LoVo (cell line): ENCODE results near the gene ZDHHC23.

ENCODE experiments used
- DNase-seq: peaks from one replicate; pipeline ENCODE4 v3.0.0-alpha.2; 2016; ENCODE audit warnings: low spot score

The ZDHHC23 gene, protein sequence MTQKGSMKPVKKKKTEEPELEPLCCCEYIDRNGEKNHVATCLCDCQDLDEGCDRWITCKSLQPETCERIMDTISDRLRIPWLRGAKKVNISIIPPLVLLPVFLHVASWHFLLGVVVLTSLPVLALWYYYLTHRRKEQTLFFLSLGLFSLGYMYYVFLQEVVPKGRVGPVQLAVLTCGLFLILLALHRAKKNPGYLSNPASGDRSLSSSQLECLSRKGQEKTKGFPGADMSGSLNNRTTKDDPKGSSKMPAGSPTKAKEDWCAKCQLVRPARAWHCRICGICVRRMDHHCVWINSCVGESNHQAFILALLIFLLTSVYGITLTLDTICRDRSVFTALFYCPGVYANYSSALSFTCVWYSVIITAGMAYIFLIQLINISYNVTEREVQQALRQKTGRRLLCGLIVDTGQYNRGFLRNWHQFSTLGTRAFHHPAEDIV

DNA sequence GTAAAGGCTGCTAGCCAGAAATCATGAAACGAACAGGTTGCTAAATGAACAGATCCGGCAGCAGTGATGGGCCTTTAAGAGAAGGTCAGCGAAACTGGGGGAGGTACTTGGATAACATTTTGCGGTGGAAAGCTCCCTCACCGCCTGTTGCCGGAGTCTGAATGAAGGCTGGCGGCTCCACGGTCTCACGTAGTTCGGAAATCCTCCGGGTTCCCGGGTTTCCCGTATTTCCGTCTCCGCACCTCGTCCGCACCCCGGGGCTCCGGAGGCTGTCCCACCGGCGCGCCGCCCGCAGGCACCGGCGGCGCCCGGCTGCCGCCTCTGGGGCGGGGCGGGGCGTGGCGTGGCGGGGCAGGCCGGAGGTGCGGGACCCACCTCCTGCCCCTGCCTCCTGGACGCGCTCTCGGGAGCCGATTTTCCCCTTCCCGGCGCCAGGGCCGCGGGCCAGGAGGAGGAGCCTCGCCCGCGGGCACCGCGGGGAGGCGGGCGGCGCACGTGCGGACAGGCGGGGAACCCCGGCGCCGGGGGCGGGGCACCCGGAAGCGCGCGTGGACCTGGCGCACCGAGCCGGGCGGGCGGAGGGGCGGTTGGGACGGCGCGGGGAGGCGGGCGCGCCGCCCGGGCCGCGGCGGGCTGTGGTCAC lies at the start of gene ZDHHC23:
TSS of gene ZDHHC23 (plus strand) at position 642 of the 643 bp plus-strand sequence. CDS start 790 bp downstream, outside the sequence.
- peak; percentile 87 for DNase-seq

DNA sequence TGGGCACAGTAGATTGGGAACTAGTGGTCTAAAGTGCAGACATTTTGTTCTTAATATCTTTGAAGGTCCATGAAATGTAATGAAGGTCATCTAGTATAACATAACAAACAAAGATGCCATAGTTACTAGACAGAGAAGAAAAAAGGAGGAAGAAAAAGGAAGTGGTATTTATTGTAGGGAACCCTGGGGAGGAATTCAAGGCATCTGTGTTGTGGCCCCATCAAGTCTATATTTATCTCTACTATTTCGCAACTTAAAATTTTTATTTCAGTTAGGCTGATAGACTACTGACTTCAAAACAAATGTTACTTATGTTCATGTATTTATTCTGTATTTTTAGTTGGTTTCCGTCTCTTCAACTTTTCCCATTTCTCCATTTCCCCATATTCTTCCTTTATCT lies 48.9 kb upstream of the ZDHHC23 start:
- no peak for DNase-seq

DNA sequence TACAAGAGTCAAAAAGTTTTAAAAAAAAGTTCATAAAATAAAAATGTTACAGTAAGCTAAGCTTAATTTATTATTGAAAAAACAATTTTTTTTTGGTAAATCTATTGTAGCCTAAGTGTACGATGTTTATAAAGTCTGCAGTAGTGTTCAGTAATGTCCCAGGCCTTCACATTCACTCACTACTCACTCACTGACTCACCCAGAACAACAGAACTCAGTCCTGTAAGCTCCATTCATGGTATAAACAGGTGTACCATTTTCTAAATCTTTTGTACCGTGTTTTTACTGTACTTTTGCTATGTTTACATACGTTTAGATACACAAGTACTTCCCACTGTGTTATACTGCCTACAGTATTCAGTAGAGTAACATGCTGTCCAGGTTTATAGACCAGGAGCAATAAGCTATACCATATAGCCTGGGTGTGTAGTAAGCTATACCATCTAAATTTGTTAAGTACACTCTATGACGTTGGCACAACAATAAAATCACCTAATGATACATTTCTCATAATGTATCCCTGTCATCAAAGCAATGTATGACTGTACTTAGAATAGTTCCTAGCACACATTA lies 41.2 kb upstream of the ZDHHC23 start:
- no peak for DNase-seq

DNA sequence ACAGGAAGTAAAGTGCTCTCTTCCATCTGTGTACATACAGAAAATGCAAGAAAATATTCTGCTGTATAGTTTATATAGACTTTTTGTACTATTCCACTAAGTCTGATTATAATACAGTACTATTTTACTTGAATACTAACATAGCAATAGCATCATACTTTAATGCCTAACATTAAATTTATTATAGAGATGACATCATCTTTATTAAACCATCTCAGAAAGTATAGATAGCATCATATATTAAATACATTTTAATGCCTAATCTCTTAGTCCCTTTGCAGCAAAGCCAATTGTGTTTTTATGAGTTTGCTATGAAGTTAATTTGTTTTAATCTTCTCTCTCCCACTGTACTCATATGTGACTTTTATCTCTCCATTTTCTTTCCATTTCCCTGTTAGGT lies 39.7 kb upstream of the ZDHHC23 start:
- no peak for DNase-seq

DNA sequence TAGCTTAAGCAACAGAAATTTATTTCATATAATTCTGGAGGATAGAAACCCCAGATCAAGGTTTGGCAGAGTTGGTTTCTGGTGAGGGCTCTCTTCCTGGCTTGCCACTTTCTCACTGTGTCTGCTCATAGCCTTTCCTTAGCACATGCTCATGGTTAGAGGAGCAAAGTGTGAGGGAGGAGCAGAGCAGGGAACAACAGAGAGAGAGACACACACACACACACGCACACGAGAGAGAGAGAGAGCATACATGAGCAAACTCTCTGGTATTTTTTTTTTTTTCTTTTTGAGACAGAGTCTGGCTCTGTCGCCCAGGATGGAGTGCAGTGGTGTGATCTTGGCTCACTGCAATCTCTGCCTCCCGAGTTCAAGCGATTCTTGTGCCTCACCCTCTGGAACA lies 36.8 kb upstream of the ZDHHC23 start:
- no peak for DNase-seq

DNA sequence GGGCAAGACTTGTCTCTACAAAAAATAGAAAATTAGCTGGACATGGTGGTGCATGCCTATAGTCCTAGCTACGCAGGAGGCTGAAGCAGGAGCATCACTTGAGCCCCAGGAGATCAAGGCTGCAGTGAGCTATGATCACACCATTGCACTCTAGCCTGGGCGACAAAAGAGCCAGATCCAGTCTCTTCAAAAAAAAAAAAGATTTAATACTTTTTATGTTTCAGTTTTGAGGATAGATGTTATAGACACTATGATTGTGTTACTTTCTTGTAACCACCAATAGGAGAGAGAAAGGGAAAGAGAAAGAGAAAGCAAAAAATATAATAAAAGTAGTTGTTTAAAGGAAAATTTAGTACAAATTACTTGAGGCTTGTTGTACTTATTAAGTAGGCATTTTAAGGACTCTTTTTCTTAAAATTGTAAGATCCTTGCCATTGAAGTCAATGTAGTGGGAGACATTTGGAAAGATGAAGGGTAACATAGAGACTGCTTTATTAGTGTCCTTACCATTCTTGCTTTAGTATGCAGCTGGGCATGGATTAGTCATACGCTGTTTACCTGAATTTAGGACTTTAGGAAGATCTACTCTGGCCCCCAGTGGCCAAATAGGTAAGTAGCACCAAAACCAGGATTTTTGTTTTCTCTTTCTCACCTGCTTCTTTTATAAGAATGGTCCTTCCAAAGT lies 35.1 kb upstream of the ZDHHC23 start:
- DNase-seq = peak; percentile 84

DNA sequence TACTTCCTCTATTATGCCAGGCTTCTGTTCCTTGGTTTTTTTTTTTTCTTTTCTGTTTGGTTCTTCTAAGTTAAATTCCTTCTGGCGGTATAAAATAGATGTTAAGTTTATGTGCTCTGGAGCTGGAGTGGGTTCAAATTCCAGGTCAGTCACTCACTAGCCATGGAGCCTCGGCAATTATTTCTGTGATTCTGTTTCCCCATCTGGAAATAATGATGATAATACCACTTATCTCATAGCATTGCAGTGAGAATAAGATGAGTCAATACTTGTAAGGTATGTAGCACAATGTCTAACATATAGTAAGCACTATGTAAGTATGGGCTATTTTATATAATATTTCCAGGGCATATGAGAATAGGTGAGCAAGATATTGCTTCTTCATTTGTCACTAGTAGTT lies 33.2 kb upstream of the ZDHHC23 start:
- DNase-seq = no peak

DNA sequence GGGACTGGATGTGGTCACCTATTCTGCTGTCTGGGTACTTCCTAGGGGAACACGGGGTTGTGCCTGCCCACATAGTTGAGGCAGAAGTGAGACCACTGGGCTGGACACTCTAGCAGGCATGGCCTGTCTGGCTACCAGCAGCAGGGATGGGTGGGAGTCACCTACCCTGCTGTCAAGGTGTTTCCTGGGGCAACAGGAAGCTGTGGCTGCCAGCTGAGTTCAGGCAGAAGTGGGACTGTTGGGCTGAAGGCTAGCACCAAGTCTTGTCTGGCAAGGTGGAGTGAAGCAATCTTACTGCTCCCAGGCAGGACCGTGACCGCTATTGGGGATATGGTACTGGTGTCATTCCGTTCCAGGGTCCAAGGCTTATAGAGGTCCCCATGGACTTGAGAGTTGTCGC lies 20.3 kb upstream of the ZDHHC23 start:
- DNase-seq = no peak

DNA sequence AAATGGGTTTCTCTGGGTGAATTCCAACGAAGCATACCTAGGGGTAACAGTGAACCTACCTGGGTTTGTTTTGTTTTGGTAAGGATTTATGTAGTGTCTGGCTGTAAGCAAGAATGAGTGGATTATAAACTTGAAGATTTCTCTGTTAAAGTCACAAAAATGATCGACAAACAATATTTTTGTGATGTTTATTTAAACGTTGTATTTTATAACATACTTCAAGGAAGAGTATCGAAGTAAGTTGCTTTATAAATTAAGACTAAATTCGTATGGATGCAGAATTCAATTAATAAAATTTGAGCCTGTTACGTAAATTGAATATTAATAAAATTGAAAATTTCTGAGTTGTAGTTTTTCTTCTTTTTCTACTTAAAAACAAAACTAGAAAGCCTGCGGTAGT lies 982 bp upstream of the ZDHHC23 start:
- no peak for DNase-seq

DNA sequence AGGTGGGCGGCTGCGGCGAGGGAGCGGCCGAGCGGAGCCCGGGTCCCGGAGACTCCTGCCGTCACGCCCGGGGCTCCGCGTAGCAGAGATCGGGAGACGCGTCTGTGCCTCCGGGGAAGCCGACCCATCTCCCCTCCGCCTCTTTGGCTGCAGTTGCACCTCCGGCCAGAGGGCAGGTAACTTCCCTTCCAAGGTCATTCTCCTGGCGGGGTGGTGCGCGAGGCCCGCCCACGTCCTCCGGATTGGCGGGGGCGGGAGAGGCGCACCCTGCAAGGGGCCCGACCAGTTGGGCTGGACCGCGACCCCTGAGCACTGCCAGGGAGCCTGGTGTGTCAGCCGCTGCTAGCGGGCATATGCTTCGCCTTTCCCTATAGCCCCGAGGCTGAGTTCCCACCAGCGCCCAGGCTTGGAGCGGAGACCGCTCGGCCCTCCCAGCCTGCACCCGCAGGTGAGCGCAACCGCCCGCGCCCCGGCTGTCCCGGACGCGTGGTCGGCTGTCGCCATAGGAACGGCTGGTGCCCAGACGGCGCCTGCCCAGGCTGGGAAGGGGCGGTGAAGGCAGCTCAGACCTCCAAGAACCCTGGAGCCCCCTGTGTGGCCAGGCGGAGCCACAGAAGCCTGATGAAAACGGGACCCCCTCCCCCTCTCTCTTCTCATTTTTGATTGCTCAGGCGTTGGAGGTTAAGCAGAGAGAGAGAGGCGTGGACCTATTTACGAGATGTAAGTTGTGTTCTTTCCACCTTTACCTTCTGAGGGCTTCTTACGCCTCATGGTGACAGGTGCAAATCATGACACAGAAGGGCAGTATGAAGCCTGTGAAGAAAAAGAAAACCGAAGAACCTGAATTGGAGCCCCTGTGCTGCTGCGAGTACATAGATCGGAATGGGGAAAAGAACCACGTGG lies 453 bp downstream of the ZDHHC23 start:
- peak; percentile 41 for DNase-seq

DNA sequence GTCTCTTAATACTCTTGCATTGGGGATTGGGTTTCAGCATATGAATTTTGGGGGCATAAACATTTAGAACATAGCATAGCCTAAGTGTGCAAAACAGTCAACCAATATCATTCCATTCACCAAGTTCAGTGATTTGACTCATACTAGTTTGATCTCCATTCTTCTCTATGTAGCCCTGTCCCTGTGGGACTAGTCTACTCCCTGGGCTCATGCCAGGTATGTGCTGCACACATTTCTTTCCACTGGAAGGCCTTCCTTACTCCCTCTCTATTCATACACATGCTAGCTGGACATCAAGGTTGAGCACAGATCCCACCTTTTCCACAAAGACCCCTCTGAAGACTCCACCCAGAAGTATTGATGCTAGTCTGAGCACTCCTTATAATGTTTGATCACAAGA lies 5.1 kb downstream of the ZDHHC23 start:
- DNase-seq = no peak

DNA sequence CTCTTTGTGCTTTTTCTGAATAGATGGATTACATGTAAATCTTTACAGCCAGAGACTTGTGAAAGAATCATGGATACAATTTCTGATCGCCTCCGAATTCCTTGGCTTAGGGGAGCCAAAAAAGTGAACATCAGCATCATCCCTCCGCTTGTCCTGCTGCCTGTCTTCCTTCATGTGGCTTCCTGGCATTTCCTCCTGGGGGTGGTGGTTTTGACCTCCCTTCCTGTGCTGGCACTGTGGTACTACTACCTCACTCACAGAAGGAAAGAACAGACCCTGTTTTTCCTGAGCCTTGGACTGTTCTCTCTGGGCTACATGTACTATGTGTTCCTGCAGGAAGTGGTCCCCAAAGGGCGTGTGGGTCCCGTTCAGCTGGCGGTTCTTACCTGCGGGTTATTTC lies 5.9 kb downstream of the ZDHHC23 start:
- DNase-seq = no peak

DNA sequence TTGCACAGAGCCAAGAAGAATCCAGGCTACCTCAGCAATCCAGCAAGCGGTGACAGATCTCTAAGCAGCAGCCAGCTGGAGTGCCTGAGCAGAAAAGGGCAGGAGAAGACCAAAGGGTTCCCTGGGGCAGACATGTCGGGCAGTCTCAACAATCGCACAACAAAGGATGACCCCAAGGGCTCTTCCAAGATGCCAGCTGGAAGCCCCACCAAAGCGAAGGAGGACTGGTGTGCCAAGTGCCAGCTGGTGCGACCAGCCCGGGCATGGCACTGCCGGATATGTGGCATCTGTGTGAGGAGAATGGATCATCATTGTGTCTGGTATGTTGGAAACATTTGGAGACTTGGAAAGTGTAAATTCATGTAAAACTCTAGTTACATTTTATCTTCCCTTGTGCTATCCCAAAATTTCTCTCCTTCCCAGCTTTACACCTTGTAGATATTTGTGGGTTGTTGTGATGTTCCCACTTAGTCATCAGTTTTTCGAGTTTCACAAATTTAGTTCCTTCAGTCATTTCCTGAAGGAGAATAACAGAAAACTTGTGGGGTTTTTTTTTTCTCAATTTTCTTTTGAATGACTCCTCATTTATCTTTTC lies 6.4 kb downstream of the ZDHHC23 start:
- DNase-seq = no peak

DNA sequence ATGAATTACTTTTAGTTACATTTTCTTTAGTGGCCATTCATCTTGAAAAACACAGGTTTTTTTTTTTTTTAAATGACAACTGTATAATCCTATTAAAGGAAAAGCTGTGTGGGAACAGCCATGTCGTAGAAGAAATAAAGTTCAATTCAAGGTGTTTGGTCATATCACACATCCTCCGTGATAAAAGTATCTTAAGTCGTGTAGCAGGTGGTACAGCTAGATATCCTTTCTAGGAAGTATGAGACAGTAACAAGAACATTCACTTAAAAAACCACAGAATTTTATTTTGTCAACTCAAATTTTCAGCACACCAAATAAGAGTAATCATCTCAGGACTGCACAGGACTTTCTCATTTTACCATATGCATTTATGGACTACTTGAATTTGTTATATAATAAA lies 16.1 kb downstream of the ZDHHC23 start:
- DNase-seq = no peak

DNA sequence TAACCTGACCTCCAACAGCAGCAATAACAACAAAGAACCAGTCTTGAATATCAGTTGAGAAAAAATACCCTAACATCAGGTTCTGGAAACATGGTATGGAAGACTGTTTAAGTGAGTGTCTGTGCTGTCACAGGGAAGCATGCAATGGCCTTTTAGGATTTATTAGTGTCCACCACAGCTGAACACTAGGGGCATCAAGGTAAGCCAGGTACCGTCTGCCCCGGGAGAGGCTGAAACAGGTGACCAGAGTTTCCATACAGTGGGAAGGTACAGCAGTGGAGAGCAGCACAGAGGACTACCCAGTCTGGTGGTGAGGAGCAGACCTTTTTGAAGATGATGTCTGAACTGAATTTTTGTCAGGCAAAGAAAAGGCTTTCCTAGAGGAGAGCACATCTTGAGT lies 18.4 kb downstream of the ZDHHC23 start:
- no peak for DNase-seq

DNA sequence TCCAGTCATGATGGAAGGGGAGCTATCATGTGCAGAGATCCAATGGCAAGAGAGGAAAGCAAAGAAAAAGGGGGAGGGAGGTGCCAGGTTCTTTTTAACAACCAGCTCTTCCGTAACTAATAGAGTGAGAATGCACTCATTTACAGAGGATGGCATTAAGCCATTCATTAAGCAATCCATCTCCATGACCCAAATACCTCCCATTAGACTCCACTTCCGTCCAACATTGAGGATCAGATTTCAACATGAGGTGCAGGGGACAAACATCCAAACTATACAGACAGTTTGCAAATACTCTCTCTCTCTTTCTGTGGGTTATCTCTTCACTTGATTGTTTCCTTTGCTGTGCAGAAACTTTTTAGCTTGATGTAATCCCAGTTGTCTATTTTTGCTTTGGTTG lies 21.2 kb downstream of the ZDHHC23 start:
- no peak for DNase-seq

DNA sequence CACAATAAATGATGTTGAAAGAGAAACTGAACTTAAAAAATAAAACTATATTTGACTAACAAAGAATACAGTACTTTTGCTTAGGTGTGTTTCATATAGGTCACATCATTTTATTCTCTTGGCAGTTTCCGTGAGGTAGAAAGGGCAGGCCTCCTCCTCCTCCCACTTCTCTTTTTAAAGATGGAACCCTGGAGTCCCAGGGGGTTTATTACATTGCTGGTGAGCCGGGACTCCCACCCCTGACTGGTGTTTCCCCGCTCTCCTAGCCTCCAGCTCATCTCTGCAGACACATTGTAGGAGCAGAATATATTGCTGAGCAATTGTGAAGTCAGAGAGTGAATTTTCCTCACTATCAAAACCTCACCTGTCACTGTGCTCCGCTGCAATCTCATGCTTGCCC lies 30.0 kb downstream of the ZDHHC23 start:
- DNase-seq = no peak

DNA sequence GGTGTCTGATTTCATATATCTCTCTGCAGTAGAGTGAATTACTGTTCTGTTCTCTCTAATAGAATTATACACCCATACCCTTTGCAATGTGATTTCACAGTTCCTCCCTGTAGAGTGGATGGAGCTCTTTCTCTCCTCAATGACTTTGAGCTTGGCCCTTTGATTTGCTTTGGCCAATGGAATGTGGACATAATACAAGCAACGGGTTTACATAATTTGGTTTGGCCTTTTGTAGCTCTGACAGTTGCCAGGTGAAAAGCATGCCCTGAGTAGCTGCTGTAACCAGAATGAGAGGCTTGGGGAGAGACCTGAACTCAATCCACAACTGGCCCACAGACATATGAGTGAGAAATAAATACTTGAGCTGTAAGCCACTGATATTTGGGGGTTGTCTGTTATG lies 32.1 kb downstream of the ZDHHC23 start:
- DNase-seq = no peak

DNA sequence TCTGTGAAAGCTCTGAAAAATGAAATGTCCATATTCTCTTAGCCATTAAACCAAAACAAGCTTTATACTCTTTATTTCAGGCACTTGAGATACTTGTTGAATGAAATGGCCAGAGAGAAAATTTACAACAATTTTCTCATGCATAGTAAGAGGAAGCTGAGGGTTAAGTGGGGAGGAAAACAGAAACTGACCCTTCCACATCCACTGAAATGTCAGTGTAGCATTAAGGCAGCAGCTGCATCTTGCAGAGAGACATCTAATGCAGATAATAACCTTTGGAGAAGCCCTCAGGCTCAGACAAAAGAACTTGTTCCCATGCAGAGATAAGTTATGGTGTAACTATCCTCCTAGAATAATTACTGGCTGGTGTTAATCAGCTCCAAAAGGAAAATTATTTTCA lies 34.0 kb downstream of the ZDHHC23 start:
- no peak for DNase-seq

DNA sequence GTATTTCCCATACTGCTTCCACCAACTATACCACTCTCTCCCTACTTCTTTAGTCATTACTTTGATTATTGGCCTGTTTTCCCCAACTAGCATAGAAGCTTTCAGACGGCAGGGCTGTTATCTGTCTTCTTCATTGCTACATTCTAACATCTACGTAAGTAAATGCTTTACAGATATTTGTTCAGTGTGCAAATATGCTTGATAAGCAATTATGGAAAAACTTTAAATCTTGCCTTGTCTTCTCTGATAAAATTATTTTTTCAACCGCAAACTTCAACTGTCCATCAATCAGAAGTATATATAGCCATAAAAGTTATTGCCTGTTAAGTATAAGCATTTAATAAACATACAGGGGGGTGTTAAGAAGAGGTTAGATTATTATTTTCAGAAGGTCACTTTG lies 35.7 kb downstream of the ZDHHC23 start:
- DNase-seq = no peak

DNA sequence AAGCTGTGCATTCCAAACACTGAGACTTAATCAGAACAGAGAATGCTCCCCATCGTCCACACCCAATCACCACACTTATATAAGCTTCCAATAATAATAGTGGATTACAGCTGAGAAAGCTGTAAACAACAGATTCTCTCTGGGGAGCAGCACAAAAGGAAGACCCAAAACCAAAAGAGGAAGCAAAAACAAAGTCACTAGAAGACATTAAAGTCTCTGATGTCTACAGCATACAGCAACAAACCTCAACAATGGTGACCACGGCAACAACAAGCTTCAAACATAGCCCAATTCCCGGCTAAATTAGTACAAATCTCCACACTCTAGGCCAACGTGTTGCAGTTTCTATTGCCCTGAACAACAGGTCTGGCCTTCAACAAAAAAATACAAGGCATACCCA lies 37.7 kb downstream of the ZDHHC23 start:
- no peak for DNase-seq
